Measurements from ENCODE around the gene ANKRD44.

DNA sequence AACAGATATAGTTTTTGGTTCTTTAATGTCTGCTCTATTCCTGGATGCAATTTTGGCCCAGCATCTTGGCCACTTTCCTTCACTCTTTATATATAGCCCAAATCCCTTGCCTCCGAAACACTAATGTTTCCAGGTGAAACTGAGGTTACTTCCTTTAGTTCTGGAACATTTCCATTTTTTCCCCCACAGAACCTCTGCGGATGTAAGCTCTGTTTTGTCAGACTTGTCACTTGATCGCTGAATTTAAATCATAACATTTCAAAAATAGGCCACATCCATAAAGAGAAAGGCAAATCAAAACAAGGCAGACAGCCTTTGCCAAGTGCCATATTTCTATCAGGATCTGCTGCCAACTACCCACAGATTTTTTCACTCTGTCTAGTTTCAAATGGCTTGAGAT is 115.1 kb downstream of the ANKRD44 start:
- TF ChIP-seq POLR2A (IDR thresholded peaks at IDR 0.05), result no peak
- TF ChIP-seq, protein P1, sequence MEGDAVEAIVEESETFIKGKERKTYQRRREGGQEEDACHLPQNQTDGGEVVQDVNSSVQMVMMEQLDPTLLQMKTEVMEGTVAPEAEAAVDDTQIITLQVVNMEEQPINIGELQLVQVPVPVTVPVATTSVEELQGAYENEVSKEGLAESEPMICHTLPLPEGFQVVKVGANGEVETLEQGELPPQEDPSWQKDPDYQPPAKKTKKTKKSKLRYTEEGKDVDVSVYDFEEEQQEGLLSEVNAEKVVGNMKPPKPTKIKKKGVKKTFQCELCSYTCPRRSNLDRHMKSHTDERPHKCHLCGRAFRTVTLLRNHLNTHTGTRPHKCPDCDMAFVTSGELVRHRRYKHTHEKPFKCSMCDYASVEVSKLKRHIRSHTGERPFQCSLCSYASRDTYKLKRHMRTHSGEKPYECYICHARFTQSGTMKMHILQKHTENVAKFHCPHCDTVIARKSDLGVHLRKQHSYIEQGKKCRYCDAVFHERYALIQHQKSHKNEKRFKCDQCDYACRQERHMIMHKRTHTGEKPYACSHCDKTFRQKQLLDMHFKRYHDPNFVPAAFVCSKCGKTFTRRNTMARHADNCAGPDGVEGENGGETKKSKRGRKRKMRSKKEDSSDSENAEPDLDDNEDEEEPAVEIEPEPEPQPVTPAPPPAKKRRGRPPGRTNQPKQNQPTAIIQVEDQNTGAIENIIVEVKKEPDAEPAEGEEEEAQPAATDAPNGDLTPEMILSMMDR (IDR thresholded peaks at IDR 0.05 in 4 of 5, conservative IDR thresholded peaks at IDR 0.05 in 1 of 5), result no peak

Data from gastrocnemius medialis (tissue), 4 donors.